GM18951 (cell line): ENCODE results near the gene UBA1.

Experiments
- POLR2A ChIP-seq: IDR thresholded peaks from 4 replicates; pipeline ENCODE4 v1.6.1; 2011; ENCODE audit warnings: mild to moderate bottlenecking; ENCODE audit not compliant: insufficient read length, insufficient read depth; ENCODE audit errors: extremely low read depth
- in situ Hi-C: fragments of 300-500 bp; cut with MboI; formaldehyde crosslinking; loops from one replicate; pipeline ENCODE4 v1.12.0; 2022; ENCODE audit warnings: low sequenced_read_pairs, mixed read lengths, inconsistent platforms; ENCODE audit not compliant: unreplicated experiment

Gene UBA1

GRCh38 chrX:47215291-47215900 is 21.8 kb downstream of the UBA1 start:
- in situ Hi-C loops, result no loop called here
- TF ChIP-seq POLR2A, result no peak

- in situ Hi-C loops, result no loop called here
- TF ChIP-seq POLR2A, result no peak
Observed at GRCh38 chrX:47216393-47216925, 22.8 kb downstream of the UBA1 start.

- no peak for TF ChIP-seq POLR2A
- in situ Hi-C loops, result no loop called here
Observed at GRCh38 chrX:47217121-47217851, 23.7 kb downstream of the UBA1 start.

- TF ChIP-seq POLR2A, result no peak
- in situ Hi-C loops, result no loop called here
Observed at GRCh38 chrX:47217852-47218279, 24.2 kb downstream of the UBA1 start.

- in situ Hi-C loops, result no loop called here
- peak; percentile 85 for TF ChIP-seq POLR2A
Observed at GRCh38 chrX:47218280-47218919, 24.8 kb downstream of the UBA1 start, which contains the start of gene CDK16. Gene CDK16 (plus strand): TSS chrX:47218681. CDS start chrX:47223558, 4,877 bp downstream.

- no peak for TF ChIP-seq POLR2A
- in situ Hi-C loops, result no loop called here
Observed at GRCh38 chrX:47218920-47219815, 25.5 kb downstream of the UBA1 start.

GRCh38 chrX:47221756-47222155 is 28.1 kb downstream of the UBA1 start:
- in situ Hi-C loops, result no loop called here
- TF ChIP-seq POLR2A, result no peak

GRCh38 chrX:47222751-47223350 is 29.2 kb downstream of the UBA1 start:
- in situ Hi-C loops, result no loop called here

GRCh38 chrX:47223476-47224250 is 30.0 kb downstream of the UBA1 start:
- no peak for TF ChIP-seq POLR2A
- in situ Hi-C loops, result no loop called here

More at GRCh38 chrX:47222751-47223350, 29.2 kb downstream of the UBA1 start:
- TF ChIP-seq POLR2A, result no peak

GRCh38 chrX:47224266-47224895 is 30.8 kb downstream of the UBA1 start:
- no peak for TF ChIP-seq POLR2A
- in situ Hi-C loops, result no loop called here

- TF ChIP-seq POLR2A, result no peak
- in situ Hi-C loops, result no loop called here
Observed at GRCh38 chrX:47224896-47225290, 31.3 kb downstream of the UBA1 start.
